Measurements from ENCODE around the gene LINGO3. TPM values are rescaled to one million over a fixed set of nuclear protein-coding genes. Genes with fewer than 3 reads are reported as not detected.
A peak's percentile ranks its signal among the peaks of the same experiment; 100 is the strongest.

The LINGO3 gene
- total and polyA plus RNA-seq, 2 of the 4 experiments (the other 2 are of a cell fraction) = not detected

GRCh38 chr19:2270423-2271233 is 37.3 kb downstream of the LINGO3 start:
- no peaks in the 10 kb centered on the region for H3K27me3 ChIP-seq (ENCODE audit: control insufficient read depth, insufficient read depth, low read length)
- peak overlapping the region; percentile 70 for H2AFZ ChIP-seq (replicated peaks; ENCODE audit: low read length, poor library complexity)
- H3K9me3 ChIP-seq (ENCODE audit: control insufficient read depth, insufficient read depth, low read length) = no peaks in the 10 kb centered on the region
- H3K27ac ChIP-seq (ENCODE audit: insufficient read depth, low read length) = peak overlapping the region; percentile 90
- peaks cover 30% of the 10 kb centered on the region for H3K36me3 ChIP-seq (ENCODE audit: control insufficient read depth, insufficient read depth, low read length)
- peak overlapping the region; percentile 95 for H2AK9ac ChIP-seq (replicated peaks; ENCODE audit: low read depth, low read length, poor library complexity)
- peak overlapping the region in 1 of 2 experiments; percentile 43; a peak in 1 of 4 replicates for H4K8ac ChIP-seq (ENCODE audit: low read depth in 2 of 2, low read length in 2 of 2)
- ATAC-seq (ENCODE audit: low read depth) (peak; percentile 25), DNase-seq (peak; percentile 84)
- 0% methylated on average over 56 of the region's 88 CpGs; no CpG with 5 or more reads in 1 of the 2 experiments for WGBS, 2 experiments (ENCODE audit: extremely low coverage in 2 of 2, insufficient read length in 1 of 2)
- POLR2A ChIA-PET (ENCODE audit: unreplicated experiment) = interaction anchor here (0.5 to 1.0 kb wide), 6 partner anchors 11 to 115 kb away, joined by 3 to 8 read pairs (median 4); partner anchors contain the start of gene DOT1L
- H3K23ac ChIP-seq (ENCODE audit: low read depth, low read length) = peak overlapping the region; percentile 17; the same call in 1 of the 2 replicates
- no peak overlapping the region for H2BK15ac ChIP-seq (ENCODE audit: low read depth, low read length)
- H3K56ac ChIP-seq (ENCODE audit: extremely low read depth, insufficient read depth, low read length) = peak overlapping the region; percentile 38
- intact Hi-C loops (cut with micrococcal nuclease) (loop anchor here (5.0 kb wide), 1 partner anchor 113 kb away; no protein-coding TSS in a partner anchor), dilution Hi-C loops (cut with HindIII; ENCODE audit: low sequenced_read_pairs, unreplicated experiment) (no loop called here), in situ Hi-C loops (cut with MboI; ENCODE audit: low sequenced_read_pairs) (loop anchor here (10.0 kb wide), 1 partner anchor 344 kb away; no protein-coding TSS in a partner anchor)
- H2BK120ac ChIP-seq (ENCODE audit: low read depth, low read length) = no peak overlapping the region
- H4K20me1 ChIP-seq (ENCODE audit: insufficient read depth, low read length) = peaks cover 63% of the 10 kb centered on the region
- CTCF ChIA-PET = interaction anchor here (1.0 kb wide), 1 partner anchor 115 kb away, joined by 4 read pairs; no protein-coding TSS in a partner anchor
- no TSS peak for BruUV-seq (replicated peaks)
- peak overlapping the region; percentile 97 for H3K9ac ChIP-seq (ENCODE audit: low read depth, low read length)
- peak overlapping the region; percentile 67 for H2BK5ac ChIP-seq (ENCODE audit: low read depth, low read length, poor library complexity, severe bottlenecking)
- H3K4me1 ChIP-seq (ENCODE audit: control insufficient read depth, insufficient read depth, low read length) = peaks cover 18% of the 10 kb centered on the region
- no peak overlapping the region for H4K5ac ChIP-seq (ENCODE audit: low read depth, low read length)
- peak overlapping the region; percentile 71 for H3K4me3 ChIP-seq (ENCODE audit: insufficient read depth, low read depth, low read length)
- H4K91ac ChIP-seq (ENCODE audit: insufficient read depth, low read depth, low read length) = peak overlapping the region; percentile 44
- H3K79me1 ChIP-seq (ENCODE audit: low read depth in 1 of 2, low read length in 2 of 2) = peaks cover 7 to 45% of the 10 kb centered on the region in 2 experiments
- peak overlapping the region; percentile 89 for H3K4ac ChIP-seq (ENCODE audit: low read depth, low read length)
- H2BK20ac ChIP-seq (ENCODE audit: low read depth, low read length) = no peak overlapping the region
- H3K18ac ChIP-seq (ENCODE audit: low read depth, low read length) = no peak overlapping the region; the same call in 1 of the 2 replicates
- H3K9me1 ChIP-seq (ENCODE audit: insufficient read depth, low read length) = no peaks in the 10 kb centered on the region; the same call in 1 of the 2 replicates
- H3K4me2 ChIP-seq (ENCODE audit: low read depth, low read length) = peak overlapping the region; percentile 56
- H2AK5ac ChIP-seq (ENCODE audit: low read depth, low read length) = peak overlapping the region; percentile 70
- peak overlapping the region; percentile 92 for H3K14ac ChIP-seq (replicated peaks; ENCODE audit: low read depth, low read length)
- TF ChIP-seq, protein P1, sequence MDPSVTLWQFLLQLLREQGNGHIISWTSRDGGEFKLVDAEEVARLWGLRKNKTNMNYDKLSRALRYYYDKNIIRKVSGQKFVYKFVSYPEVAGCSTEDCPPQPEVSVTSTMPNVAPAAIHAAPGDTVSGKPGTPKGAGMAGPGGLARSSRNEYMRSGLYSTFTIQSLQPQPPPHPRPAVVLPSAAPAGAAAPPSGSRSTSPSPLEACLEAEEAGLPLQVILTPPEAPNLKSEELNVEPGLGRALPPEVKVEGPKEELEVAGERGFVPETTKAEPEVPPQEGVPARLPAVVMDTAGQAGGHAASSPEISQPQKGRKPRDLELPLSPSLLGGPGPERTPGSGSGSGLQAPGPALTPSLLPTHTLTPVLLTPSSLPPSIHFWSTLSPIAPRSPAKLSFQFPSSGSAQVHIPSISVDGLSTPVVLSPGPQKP (IDR thresholded peaks at IDR 0.05; ENCODE audit: borderline replicate concordance, low read depth, low read length) = no peak
- TF ChIP-seq SMC3 (IDR thresholded peaks at IDR 0.05; ENCODE audit: low read depth, low read length) (no peak), CHD1 (IDR thresholded peaks at IDR 0.05; ENCODE audit: low read depth, low read length) (no peak; the same call in 1 of the 2 replicates), MAZ (IDR thresholded peaks at IDR 0.05; ENCODE audit: borderline replicate concordance, low read depth, low read length) (peak; percentile 64; the same call in 1 of the 2 replicates), MXI1 (IDR thresholded peaks at IDR 0.05; ENCODE audit: borderline replicate concordance, low read depth, low read length) (peak; percentile 9; the same call in 1 of the 2 replicates), RAD21 (IDR thresholded peaks at IDR 0.05; ENCODE audit: low read length) (no peak), RFX5 (IDR thresholded peaks at IDR 0.05; ENCODE audit: low read depth, low read length) (no peak), FOS (IDR thresholded peaks at IDR 0.05; ENCODE audit: low read depth, low read length) (no peak), CEBPB (IDR thresholded peaks at IDR 0.05; ENCODE audit: low read depth, low read length) (peak; percentile 95), POLR2A (IDR thresholded peaks at IDR 0.05; ENCODE audit: low read depth, low read length) (peak; percentile 86), RCOR1 (IDR thresholded peaks at IDR 0.05; ENCODE audit: insufficient replicate concordance, low read length) (no peak), BHLHE40 (IDR thresholded peaks at IDR 0.05; ENCODE audit: low read depth, low read length) (no peak), NFE2L2 (IDR thresholded peaks at IDR 0.05; ENCODE audit: low read depth, low read length) (no peak)
- TF ChIP-seq, protein P2, sequence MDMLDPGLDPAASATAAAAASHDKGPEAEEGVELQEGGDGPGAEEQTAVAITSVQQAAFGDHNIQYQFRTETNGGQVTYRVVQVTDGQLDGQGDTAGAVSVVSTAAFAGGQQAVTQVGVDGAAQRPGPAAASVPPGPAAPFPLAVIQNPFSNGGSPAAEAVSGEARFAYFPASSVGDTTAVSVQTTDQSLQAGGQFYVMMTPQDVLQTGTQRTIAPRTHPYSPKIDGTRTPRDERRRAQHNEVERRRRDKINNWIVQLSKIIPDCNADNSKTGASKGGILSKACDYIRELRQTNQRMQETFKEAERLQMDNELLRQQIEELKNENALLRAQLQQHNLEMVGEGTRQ (IDR thresholded peaks at IDR 0.05; ENCODE audit: low read depth, low read length) = no peak
